Loucy (cell line): Measurements from ENCODE around the gene SPCS1.

Source experiments
- H2AFZ ChIP-seq: fragments of 200-600 bp; sonication (generic); 2 replicates; pipeline ENCODE4 v1.6.0; 2016; ENCODE audit warnings: antibody characterized with exemption, mild to moderate bottlenecking, low read length, moderate library complexity
- H3F3A ChIP-seq: fragments of 200-600 bp; 2 replicates; pipeline ENCODE4 v1.6.0; 2016; ENCODE audit warnings: antibody characterized with exemption, low read depth, mild to moderate bottlenecking
- H3K27me3 ChIP-seq: fragments of 200-600 bp; sonication (generic); 2 replicates; pipeline ENCODE4 v1.6.1; 2014; ENCODE audit warnings: low read length, mild to moderate bottlenecking; ENCODE audit not compliant: insufficient read depth, poor library complexity, severe bottlenecking
- H3K36me3 ChIP-seq: fragments of 200-600 bp; sonication (generic); 2 replicates; pipeline ENCODE4 v1.6.1; 2016; ENCODE audit warnings: low read length; ENCODE audit not compliant: insufficient read depth
- H3K4me1 ChIP-seq: fragments of 200-600 bp; sonication (generic); 2 replicates; pipeline ENCODE4 v1.5.1; 2014; ENCODE audit warnings: low read length, mild to moderate bottlenecking; ENCODE audit not compliant: insufficient read depth, poor library complexity, severe bottlenecking
- H3K4me2 ChIP-seq: fragments of 200-600 bp; sonication (generic); 2 replicates; pipeline ENCODE4 v1.6.0; 2014; ENCODE audit warnings: antibody characterized with exemption, low read length, low read depth, mild to moderate bottlenecking; ENCODE audit not compliant: poor library complexity, severe bottlenecking
- H3K4me3 ChIP-seq: fragments of 200-600 bp; sonication (generic); 2 replicates; pipeline ENCODE4 v1.5.1; 2014; ENCODE audit warnings: low read length, mild to moderate bottlenecking, mixed read lengths; ENCODE audit not compliant: poor library complexity, severe bottlenecking
- H3K79me2 ChIP-seq: fragments of 200-600 bp; sonication (generic); 2 replicates; pipeline ENCODE4 v1.6.1; 2014; ENCODE audit warnings: low read length; ENCODE audit not compliant: insufficient read depth
- H3K9ac ChIP-seq: fragments of 200-600 bp; sonication (generic); 2 replicates; pipeline ENCODE4 v1.6.0; 2014; ENCODE audit warnings: mild to moderate bottlenecking, low read depth, low read length, moderate library complexity; ENCODE audit not compliant: poor library complexity, severe bottlenecking
- H3K9me2 ChIP-seq: fragments of 200-600 bp; sonication (generic); replicated peaks from 2 replicates; pipeline ENCODE4 v1.6.1; 2016; ENCODE audit warnings: low read depth, low read length, mixed read lengths
- H3K9me3 ChIP-seq: fragments of 200-600 bp; sonication (generic); 2 replicates; pipeline ENCODE4 v1.6.1; 2014; ENCODE audit warnings: mild to moderate bottlenecking, antibody characterized with exemption, low read length, low read depth; ENCODE audit not compliant: insufficient read depth
- H4K20me1 ChIP-seq: fragments of 200-600 bp; sonication (generic); 2 replicates; pipeline ENCODE4 v1.6.0; 2014; ENCODE audit warnings: antibody characterized with exemption, low read length, mild to moderate bottlenecking; ENCODE audit not compliant: insufficient read depth, poor library complexity, severe bottlenecking
- TF ChIP-seq, protein P1 (sequence below): fragments of 200-600 bp; sonication (generic); conservative IDR thresholded peaks from 2 replicates; pipeline ENCODE4 v1.5.1; 2014; ENCODE audit warnings: mild to moderate bottlenecking, antibody characterized with exemption, low read length

Gene SPCS1

GRCh38 chr3:52756141-52756540, 50.2 kb downstream of the SPCS1 start:
- peaks cover 16% of the 10 kb centered on the region; the same call in 1 of the 2 replicates for H3K36me3 ChIP-seq
- no peaks in the 10 kb centered on the region for H3F3A ChIP-seq
- no peaks in the 10 kb centered on the region for H3K9me3 ChIP-seq
- H3K9ac ChIP-seq, result no peak overlapping the region
- H3K79me2 ChIP-seq, result no peaks in the 10 kb centered on the region
- TF ChIP-seq, protein P1, sequence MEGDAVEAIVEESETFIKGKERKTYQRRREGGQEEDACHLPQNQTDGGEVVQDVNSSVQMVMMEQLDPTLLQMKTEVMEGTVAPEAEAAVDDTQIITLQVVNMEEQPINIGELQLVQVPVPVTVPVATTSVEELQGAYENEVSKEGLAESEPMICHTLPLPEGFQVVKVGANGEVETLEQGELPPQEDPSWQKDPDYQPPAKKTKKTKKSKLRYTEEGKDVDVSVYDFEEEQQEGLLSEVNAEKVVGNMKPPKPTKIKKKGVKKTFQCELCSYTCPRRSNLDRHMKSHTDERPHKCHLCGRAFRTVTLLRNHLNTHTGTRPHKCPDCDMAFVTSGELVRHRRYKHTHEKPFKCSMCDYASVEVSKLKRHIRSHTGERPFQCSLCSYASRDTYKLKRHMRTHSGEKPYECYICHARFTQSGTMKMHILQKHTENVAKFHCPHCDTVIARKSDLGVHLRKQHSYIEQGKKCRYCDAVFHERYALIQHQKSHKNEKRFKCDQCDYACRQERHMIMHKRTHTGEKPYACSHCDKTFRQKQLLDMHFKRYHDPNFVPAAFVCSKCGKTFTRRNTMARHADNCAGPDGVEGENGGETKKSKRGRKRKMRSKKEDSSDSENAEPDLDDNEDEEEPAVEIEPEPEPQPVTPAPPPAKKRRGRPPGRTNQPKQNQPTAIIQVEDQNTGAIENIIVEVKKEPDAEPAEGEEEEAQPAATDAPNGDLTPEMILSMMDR, result no peak
- no peak overlapping the region for H2AFZ ChIP-seq
- no peak overlapping the region for H3K4me3 ChIP-seq
- no peaks in the 10 kb centered on the region for H3K9me2 ChIP-seq
- no peak overlapping the region for H3K4me2 ChIP-seq
- no peaks in the 10 kb centered on the region for H3K27me3 ChIP-seq
- H4K20me1 ChIP-seq, result no peaks in the 10 kb centered on the region
- no peaks in the 10 kb centered on the region for H3K4me1 ChIP-seq
